Ectodermal cell (in vitro differentiated cells): ENCODE results near the gene NDUFS3.

Experiments used
- H3K27ac ChIP-seq: 2 replicates; pipeline ENCODE4 v1.7.0; 2013; ENCODE audit warnings: mild to moderate bottlenecking, low read depth, low read length; ENCODE audit not compliant: insufficient read depth, poor library complexity, severe bottlenecking
- H3K27me3 ChIP-seq: 2 replicates; pipeline ENCODE4 v1.7.0; 2013; ENCODE audit warnings: mild to moderate bottlenecking, low read length; ENCODE audit not compliant: insufficient read depth, control insufficient read depth, poor library complexity, severe bottlenecking
- H3K36me3 ChIP-seq: one replicate; pipeline ENCODE4 v1.7.0; 2013; ENCODE audit warnings: low read length; ENCODE audit not compliant: control insufficient read depth, insufficient read depth
- H3K4me1 ChIP-seq: one replicate; pipeline ENCODE4 v1.7.0; 2013; ENCODE audit warnings: low read length; ENCODE audit not compliant: control insufficient read depth, insufficient read depth
- H3K4me3 ChIP-seq: 2 replicates; pipeline ENCODE4 v1.7.0; 2013; ENCODE audit warnings: low read depth, low read length, control low read depth; ENCODE audit not compliant: insufficient read depth
- H3K9me3 ChIP-seq: 2 replicates; pipeline ENCODE4 v1.7.0; 2013; ENCODE audit warnings: mild to moderate bottlenecking, low read length, moderate library complexity; ENCODE audit not compliant: control insufficient read depth
- WGBS, 2 experiments: methylation state at CpG; one replicate each; pipeline ENCODE4 v1.1.7; 2013; ENCODE audit warnings: missing lambda C conversion rate in 2 of 2; 5-methylcytosine and 5-hydroxymethylcytosine counted together

Gene NDUFS3

DNA sequence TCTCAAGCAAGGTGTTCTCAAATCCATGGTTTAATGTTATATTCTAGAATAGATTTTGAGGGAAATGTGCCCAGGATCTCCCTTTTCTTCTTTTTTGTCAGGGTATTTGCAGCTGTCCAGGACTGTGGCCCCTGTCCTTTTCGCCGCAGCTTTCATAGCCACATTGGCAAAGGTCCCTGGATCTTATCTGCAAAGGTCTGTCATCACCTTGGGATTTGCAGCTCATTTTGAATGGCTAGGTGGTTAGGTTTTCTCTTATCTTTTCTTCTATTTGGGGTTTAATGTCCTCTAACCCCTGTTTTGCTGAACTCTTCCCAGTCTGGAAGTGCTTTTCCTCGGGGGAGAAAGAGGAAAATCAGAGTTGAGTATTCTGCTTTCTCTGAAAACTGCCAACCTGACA lies 27.0 kb downstream of the NDUFS3 start:
- WGBS, 2 experiments: 87 to 91% methylated on average over 3 of the region's 3 CpGs
- Histone ChIP-seq H3K4me3 (no peak overlapping the region), H3K27me3 (no peaks in the 10 kb centered on the region), H3K9me3 (no peaks in the 10 kb centered on the region), H3K36me3 (no peaks in the 10 kb centered on the region), H3K4me1 (no peaks in the 10 kb centered on the region), H3K27ac (no peak overlapping the region)

DNA sequence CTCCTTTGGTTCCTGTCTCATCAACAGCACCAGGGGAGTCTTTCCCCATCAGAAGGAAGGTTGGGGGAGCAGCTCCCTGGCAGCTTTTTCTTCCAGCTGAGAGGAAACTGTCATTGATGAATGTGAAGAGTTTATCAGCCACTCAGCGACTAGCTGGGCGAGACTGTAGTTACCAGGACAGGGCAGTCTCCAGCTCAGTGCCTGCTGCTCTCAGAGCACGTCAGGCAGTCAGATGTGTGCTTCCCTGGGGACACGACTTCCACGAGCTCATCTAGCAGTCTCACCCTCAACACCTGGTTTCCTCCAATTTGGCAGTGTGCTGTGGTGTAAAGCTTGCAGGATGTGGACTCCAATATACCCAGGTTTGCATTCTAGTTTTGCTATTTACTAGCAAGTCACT lies 27.9 kb downstream of the NDUFS3 start:
- no peaks in the 10 kb centered on the region for H3K36me3 ChIP-seq
- no peaks in the 10 kb centered on the region for H3K4me1 ChIP-seq
- H3K9me3 ChIP-seq: no peaks in the 10 kb centered on the region
- no peaks in the 10 kb centered on the region for H3K27me3 ChIP-seq
- WGBS, 2 experiments: 61 to 63% methylated on average over 5 of the region's 5 CpGs
- no peak overlapping the region for H3K4me3 ChIP-seq
- H3K27ac ChIP-seq: no peak overlapping the region

DNA sequence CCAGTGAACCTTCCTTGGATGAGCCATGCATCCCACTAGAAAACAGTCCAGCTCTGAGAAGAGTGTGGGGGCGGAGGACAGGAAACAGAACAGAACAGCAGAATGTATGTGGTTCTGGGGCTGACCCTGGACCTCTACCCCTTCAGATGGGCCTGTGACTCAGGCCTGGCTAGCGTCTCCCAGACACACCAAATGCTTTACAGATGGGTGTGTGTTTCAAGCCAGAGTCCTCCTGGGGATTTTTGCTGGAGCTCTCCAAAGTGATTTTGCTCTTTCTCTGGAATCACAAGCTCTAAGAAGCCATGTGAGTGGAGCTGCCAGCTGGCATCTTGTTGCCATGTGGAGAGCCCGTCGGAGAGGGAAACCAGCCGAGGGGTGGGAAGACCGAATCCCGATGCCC lies 28.5 kb downstream of the NDUFS3 start:
- no peak overlapping the region for H3K27ac ChIP-seq
- H3K9me3 ChIP-seq: no peaks in the 10 kb centered on the region
- no peak overlapping the region for H3K4me3 ChIP-seq
- no peaks in the 10 kb centered on the region for H3K4me1 ChIP-seq
- no peaks in the 10 kb centered on the region for H3K36me3 ChIP-seq
- H3K27me3 ChIP-seq: no peaks in the 10 kb centered on the region
- WGBS, 2 experiments: 95% methylated on average over 7 of the region's 7 CpGs

DNA sequence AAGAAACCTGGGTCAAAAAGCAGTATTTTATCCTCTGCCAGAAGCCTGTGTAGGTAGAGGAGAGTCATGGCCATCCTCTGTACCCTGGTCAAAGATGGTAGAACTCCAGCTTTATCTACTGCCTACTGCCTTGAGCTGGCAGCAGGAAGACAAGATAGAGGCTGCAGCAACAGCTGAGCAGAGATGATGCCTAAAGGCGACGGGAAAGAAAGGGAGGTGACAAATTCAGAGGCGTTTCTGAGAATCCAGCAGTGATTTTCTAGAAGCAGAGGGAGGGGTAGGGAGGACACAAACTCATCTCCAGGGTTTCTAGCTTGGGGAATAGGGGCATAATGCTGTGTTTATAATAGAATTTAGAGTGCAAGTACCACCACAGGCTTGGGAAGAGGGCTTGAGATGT lies 30.8 kb downstream of the NDUFS3 start:
- Histone ChIP-seq H3K4me1 (no peaks in the 10 kb centered on the region), H3K27me3 (no peaks in the 10 kb centered on the region), H3K4me3 (no peak overlapping the region), H3K27ac (no peak overlapping the region), H3K36me3 (no peaks in the 10 kb centered on the region), H3K9me3 (no peaks in the 10 kb centered on the region)
- WGBS, 2 experiments: 92 to 94% methylated on average over 3 of the region's 3 CpGs

DNA sequence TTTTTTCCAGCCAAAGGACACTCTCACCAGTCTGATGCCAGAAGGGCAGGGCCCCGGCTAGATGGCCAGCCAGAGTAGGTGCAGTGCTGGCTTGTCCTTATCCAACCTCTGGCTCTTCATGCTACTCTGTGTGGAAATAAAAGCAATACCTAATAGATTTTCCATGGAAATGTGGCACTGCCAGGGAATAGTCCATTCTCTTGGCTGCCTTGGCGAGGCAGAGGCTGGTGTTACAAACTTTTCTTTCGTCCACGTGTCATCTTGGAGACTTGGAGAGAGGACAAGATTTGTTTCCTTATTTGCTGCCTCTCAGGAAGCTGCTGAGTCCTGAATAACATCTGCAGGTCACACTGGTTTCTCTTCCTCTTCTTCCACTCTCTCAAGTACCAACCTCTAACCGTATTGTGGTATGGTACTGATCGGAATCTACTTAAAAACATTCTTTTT lies 32.5 kb downstream of the NDUFS3 start:
- 93 to 98% methylated on average over 6 of the region's 6 CpGs for WGBS, 2 experiments

DNA sequence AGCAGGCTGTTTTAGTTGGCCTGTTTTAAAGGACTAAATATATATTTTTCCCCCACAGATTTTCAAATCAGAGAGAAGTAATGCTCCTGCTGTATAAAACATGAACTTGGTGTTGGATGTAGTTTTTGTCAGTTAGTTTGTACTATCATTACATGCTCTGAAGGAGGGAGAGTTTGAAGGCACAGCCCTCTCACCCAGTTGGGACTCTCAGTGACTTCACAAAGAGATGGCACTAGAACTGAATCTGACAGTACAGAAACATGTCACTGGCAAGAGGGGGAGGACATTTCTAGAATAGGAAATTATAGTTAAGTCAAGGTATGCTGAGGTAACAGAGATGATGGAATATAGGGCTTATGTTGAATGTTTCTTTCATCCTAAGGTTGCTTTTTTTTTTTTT lies 36.4 kb downstream of the NDUFS3 start:
- Histone ChIP-seq H3K27me3 (no peaks in the 10 kb centered on the region), H3K4me1 (no peaks in the 10 kb centered on the region), H3K36me3 (peaks cover under 1% of the 10 kb centered on the region), H3K9me3 (no peaks in the 10 kb centered on the region), H3K4me3 (no peak overlapping the region), H3K27ac (no peak overlapping the region)

More for the DNA sequence above, 32.5 kb downstream of the NDUFS3 start:
- Histone ChIP-seq H3K36me3 (no peaks in the 10 kb centered on the region), H3K27ac (no peak overlapping the region), H3K9me3 (no peaks in the 10 kb centered on the region), H3K4me1 (no peaks in the 10 kb centered on the region), H3K4me3 (no peak overlapping the region), H3K27me3 (no peaks in the 10 kb centered on the region)

DNA sequence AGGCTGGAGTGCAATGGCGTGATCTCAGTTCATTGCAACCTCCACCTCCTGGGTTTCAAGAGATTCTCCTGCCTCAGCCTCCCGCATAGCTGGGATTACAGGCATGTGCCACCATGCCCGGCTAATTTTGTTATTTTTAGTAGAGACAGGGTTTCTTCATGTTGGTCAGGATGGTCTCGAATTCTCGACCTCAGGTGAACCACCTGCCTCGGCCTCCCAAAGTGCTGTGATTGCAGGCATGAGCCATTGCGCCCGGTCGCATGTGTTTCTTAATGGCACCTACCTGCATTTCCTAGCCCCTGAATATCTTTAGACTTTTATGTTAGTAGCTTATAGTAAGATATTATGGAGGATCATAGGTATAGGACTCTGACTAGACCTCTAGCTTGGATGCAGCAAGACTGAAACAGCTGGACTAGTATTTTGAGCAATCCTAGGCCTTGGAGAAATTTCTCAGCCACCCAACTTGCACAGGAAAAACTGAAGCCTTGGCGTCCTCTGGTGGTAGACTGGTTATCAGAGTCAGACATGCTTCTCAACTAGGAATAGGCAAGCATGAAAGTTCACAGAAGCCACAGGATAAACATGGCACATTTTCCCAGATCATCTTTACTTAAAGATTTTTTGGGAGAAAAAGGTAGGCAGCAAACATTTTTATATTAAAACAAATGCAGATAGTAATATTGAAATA lies 38.0 kb downstream of the NDUFS3 start:
- no peak overlapping the region for H3K27ac ChIP-seq
- no peak overlapping the region for H3K4me3 ChIP-seq
- no peaks in the 10 kb centered on the region for H3K27me3 ChIP-seq
- H3K4me1 ChIP-seq: no peaks in the 10 kb centered on the region
- WGBS, 2 experiments: 86 to 88% methylated on average over 10 of the region's 10 CpGs
- H3K9me3 ChIP-seq: no peaks in the 10 kb centered on the region
- H3K36me3 ChIP-seq: peaks cover 15% of the 10 kb centered on the region

DNA sequence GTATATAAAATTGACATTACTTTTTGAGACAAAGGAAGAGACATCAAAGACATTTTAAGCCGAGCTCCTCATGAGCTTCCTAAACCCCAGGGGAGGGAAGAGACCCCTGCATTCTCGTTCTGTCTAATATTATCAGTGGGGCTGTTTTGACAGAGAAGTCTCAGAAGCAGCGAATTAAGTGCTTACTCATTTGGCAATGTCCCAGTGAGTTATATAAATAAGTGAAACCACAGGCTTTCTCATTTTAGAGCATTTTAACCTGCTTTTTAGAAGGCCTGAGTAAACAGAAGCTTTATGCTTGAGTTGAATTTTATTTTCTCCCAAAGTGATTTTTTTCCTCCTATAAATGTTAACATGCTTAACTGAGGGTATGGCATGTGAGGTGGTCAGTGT lies 38.5 kb downstream of the NDUFS3 start:
- no peak overlapping the region for H3K4me3 ChIP-seq
- no peaks in the 10 kb centered on the region for H3K9me3 ChIP-seq
- H3K27me3 ChIP-seq: no peaks in the 10 kb centered on the region
- peaks cover 15% of the 10 kb centered on the region for H3K36me3 ChIP-seq
- 91 to 93% methylated on average over 3 of the region's 3 CpGs for WGBS, 2 experiments
- no peaks in the 10 kb centered on the region for H3K4me1 ChIP-seq
- H3K27ac ChIP-seq: no peak overlapping the region

DNA sequence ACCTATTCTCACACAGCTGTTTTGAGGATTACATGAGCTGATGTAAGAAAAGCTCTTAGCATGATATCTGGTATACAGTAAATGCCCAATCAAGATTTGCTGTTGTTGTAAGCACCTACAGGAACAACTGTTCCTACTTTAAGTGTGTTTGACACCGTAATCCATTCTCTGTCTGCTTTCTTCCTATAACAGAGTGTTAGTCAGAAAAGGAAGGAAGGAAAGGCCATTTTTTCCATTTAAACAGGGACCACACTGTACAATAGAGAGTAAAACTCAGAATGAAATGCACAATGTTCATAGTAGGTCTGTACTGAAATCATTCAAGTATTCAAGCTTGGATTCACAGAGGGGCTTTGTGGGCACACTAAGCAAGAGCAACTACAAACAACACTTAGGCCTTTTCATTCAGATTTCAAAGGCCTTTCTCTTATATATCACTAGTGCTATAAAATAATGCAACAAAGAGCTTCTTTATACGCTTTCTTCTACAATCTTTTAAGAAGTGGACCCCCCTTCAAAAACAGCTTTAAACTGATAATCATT lies 42.0 kb downstream of the NDUFS3 start:
- no peaks in the 10 kb centered on the region for H3K9me3 ChIP-seq
- H3K36me3 ChIP-seq: peaks cover 31% of the 10 kb centered on the region
- no peak overlapping the region for H3K4me3 ChIP-seq
- no peaks in the 10 kb centered on the region for H3K4me1 ChIP-seq
- WGBS, 2 experiments: 95 to 96% methylated on average over 2 of the region's 2 CpGs
- H3K27me3 ChIP-seq: no peaks in the 10 kb centered on the region
- no peak overlapping the region for H3K27ac ChIP-seq

DNA sequence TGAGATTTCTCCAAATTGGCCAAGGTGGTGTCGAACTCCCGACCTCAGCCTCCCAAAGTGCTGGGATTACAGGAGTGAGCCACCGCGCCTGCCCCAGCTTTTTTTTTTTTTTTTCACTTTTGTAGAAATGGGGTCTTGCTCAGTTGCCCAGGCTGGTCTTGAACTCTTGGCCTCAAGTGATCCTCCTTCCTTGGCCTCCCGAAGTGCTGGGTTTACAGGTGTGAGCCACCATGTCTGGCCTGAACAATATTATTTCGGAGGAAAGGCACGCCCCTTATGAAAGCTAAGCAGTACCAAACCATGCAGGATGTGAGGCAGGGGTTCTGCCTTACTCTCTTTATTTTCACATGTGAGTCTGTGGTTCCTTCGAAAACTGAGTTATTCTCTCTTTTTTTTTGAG lies 47.4 kb downstream of the NDUFS3 start:
- WGBS, 2 experiments: 92 to 94% methylated on average over 8 of the region's 8 CpGs
- peaks cover 37% of the 10 kb centered on the region for H3K36me3 ChIP-seq

More for the DNA sequence above, 47.4 kb downstream of the NDUFS3 start:
- H3K27ac ChIP-seq: no peak overlapping the region
- no peaks in the 10 kb centered on the region for H3K27me3 ChIP-seq
- H3K4me1 ChIP-seq: no peaks in the 10 kb centered on the region
- H3K9me3 ChIP-seq: no peaks in the 10 kb centered on the region
- no peak overlapping the region for H3K4me3 ChIP-seq
